Transverse colon (tissue), 4 donors: ENCODE results near the gene IRX5. TPM values are rescaled to one million over a fixed set of nuclear protein-coding genes. Genes with fewer than 3 reads are reported as not detected.
A peak's percentile ranks its signal among the peaks of the same experiment; 100 is the strongest.

Experiments used
- DNase-seq: peaks from one replicate; pipeline ENCODE4 v3.0.0-alpha.2; 2019
- H3K27ac ChIP-seq, 4 donors: fragments of 200-600 bp; sonication (generic); 2 replicates each; pipeline ENCODE4 v1.5.1; 2016 to 2018; ENCODE audit warnings: inconsistent platforms in 4 of 4
- H3K27me3 ChIP-seq: fragments of 200-600 bp; sonication (generic); 2 replicates; pipeline ENCODE4 v1.5.1; 2017; ENCODE audit warnings: inconsistent platforms
- H3K36me3 ChIP-seq, 4 donors: fragments of 200-600 bp; sonication (generic); 2 replicates each; pipeline ENCODE4 v1.5.1; 2017 to 2019; ENCODE audit warnings: inconsistent platforms in 4 of 4
- H3K4me1 ChIP-seq, 4 donors: fragments of 200-600 bp; sonication (generic); 2 replicates each; pipeline ENCODE4 v1.5.1; 2017 to 2020; ENCODE audit warnings: inconsistent platforms in 4 of 4
- H3K4me3 ChIP-seq, 4 donors: fragments of 200-600 bp; sonication (generic); 1 replicate in 1 of 4; 2 replicates in 3 of 4; pipeline versions ENCODE4 v1.5.1 to v1.6.1; 2017 to 2019; ENCODE audit warnings: inconsistent platforms in 4 of 4
- H3K9me3 ChIP-seq, 2 donors: fragments of 200-600 bp; sonication (generic); 2 replicates each; pipeline ENCODE4 v1.5.1; 2017 to 2019; ENCODE audit warnings: inconsistent platforms in 2 of 2
- CTCF ChIP-seq, 5 experiments: fragments of 200-600 bp in 3 of 5; fragments of 450-650 bp in 2 of 5; sonication (generic) in 3 of 5; IDR thresholded peaks; 1 replicate in 2 of 5; 2 replicates in 3 of 5; pipeline ENCODE4 v1.5.1; 2016 to 2017; ENCODE audit warnings: antibody characterized with exemption in 5 of 5, inconsistent platforms in 3 of 5, mild to moderate bottlenecking in 2 of 5, moderate library complexity in 1 of 5
- EP300 ChIP-seq: sonication (generic); formaldehyde crosslinking; IDR thresholded peaks from one replicate; pipeline ENCODE4 v1.6.1; 2017; ENCODE audit warnings: antibody characterized with exemption, low read depth
- POLR2A ChIP-seq: fragments of 450-650 bp; IDR thresholded peaks from one replicate; pipeline ENCODE4 v1.6.1; 2016; ENCODE audit warnings: antibody characterized with exemption, mild to moderate bottlenecking, moderate library complexity
- POLR2AphosphoS5 ChIP-seq, 3 donors: sonication (generic); formaldehyde crosslinking; IDR thresholded peaks; one replicate each; pipeline ENCODE4 v1.6.1; 2016; ENCODE audit warnings: antibody characterized with exemption in 3 of 3
- WGBS, 2 donors: methylation state at CpG; one replicate each; pipeline ENCODE4 v1.1.5; 2018; ENCODE audit warnings: low coverage in 1 of 2; 5-methylcytosine and 5-hydroxymethylcytosine counted together
- in situ Hi-C, 4 donors: fragments of 200-750 bp; cut with MboI; loops; one replicate each; pipeline versions ENCODE4 v1.15.0 to v1.15.1; 2017; ENCODE audit warnings: low sequenced_read_pairs in 3 of 4, low pct_ligation_motif_present in 1 of 4, low pct_unique_long_range_greater_than_20kb in 1 of 4
- intact Hi-C: fragments of 100-400 bp; cut with DNase I; formaldehyde crosslinking; loops from one replicate; pipeline ENCODE4 v1.15.1; 2023; ENCODE audit warnings: low total_unique reads
- total RNA-seq, 4 donors: library from RNA; depleted of rRNA; stranded (reverse); fragments of >200 nt; gene quantifications; one replicate each; pipeline ENCODE4 v1.1.0, GENCODE V29; 2016

Gene IRX5
- total RNA-seq: not detected

- peak within 1 kb of the TSS in 3 of 4 donors; percentile 37 to 49 (median 44) for H3K27ac ChIP-seq
- in situ Hi-C loops: loop anchor here in 1 of 4 donors (25.0 kb wide), 1 partner anchor 643 kb away; the partner anchor contains the start of gene IRX3
Measured at GRCh38 chr16:54930005-54930868, at the start of gene IRX5. IRX5 (plus strand) TSS chr16:54930865; CDS start chr16:54931199, 334 bp downstream.

GRCh38 chr16:54882556-54882955 is 48.1 kb upstream of the IRX5 start:
- no peak for DNase-seq
- Histone ChIP-seq H3K4me3 (no peak overlapping the region), H3K4me1 (no peaks in the 10 kb centered on the region), H3K9me3 (peaks cover 0 to 2% of the 10 kb centered on the region in 2 donors), H3K27ac (no peak overlapping the region), H3K36me3 (no peaks in the 10 kb centered on the region), H3K27me3 (peaks cover 7% of the 10 kb centered on the region)
- TF ChIP-seq POLR2AphosphoS5 (IDR thresholded peaks at IDR 0.05) (no peak), EP300 (no peak), POLR2A (no peak), CTCF (IDR thresholded peaks at IDR 0.05) (no peak)
- WGBS, 2 donors: 33 to 47% methylated on average over 2 of the region's 2 CpGs
- in situ Hi-C loops: no loop called here
- intact Hi-C loops: no loop called here

More at GRCh38 chr16:54930005-54930868, at the start of gene IRX5:
- peaks cover 96% of the 10 kb centered on the region for H3K27me3 ChIP-seq
- DNase-seq: peak; percentile 65
- peak in 3 of 5 experiments; percentile 9 to 30 (median 9) for TF ChIP-seq CTCF (IDR thresholded peaks at IDR 0.05)
- no peak for TF ChIP-seq EP300
- no peaks in the 10 kb centered on the region for H3K9me3 ChIP-seq
- H3K4me3 ChIP-seq: peak within 1 kb of the TSS; percentile 11 to 66 (median 46)
- 3 to 6% methylated on average over 7 to 70 of the region's 71 CpGs for WGBS, 2 donors
- no peaks in the 10 kb centered on the region for H3K36me3 ChIP-seq
- intact Hi-C loops: no loop called here
- H3K4me1 ChIP-seq: peaks cover 7 to 34% (median 23%) of the 10 kb centered on the region in 4 donors

GRCh38 chr16:54883358-54883757 is 47.3 kb upstream of the IRX5 start:
- peaks cover 0 to 2% of the 10 kb centered on the region in 2 donors for H3K9me3 ChIP-seq
- WGBS, 2 donors: 86 to 100% methylated on average over 1 of the region's 1 CpG

GRCh38 chr16:54886078-54886477 is 44.6 kb upstream of the IRX5 start:
- TF ChIP-seq EP300: no peak
- TF ChIP-seq POLR2AphosphoS5 (IDR thresholded peaks at IDR 0.05): no peak
- TF ChIP-seq POLR2A: no peak
- TF ChIP-seq CTCF (IDR thresholded peaks at IDR 0.05): no peak
- Histone ChIP-seq H3K36me3 (no peaks in the 10 kb centered on the region), H3K9me3 (peaks cover 0 to under 1% of the 10 kb centered on the region in 2 donors), H3K27me3 (peaks cover 7% of the 10 kb centered on the region), H3K4me1 (no peaks in the 10 kb centered on the region), H3K4me3 (no peak overlapping the region), H3K27ac (no peak overlapping the region)
- no peak for DNase-seq
- intact Hi-C loops (no loop called here), in situ Hi-C loops (no loop called here)
- 69 to 86% methylated on average over 2 of the region's 2 CpGs for WGBS, 2 donors

More at GRCh38 chr16:54883358-54883757, 47.3 kb upstream of the IRX5 start:
- peaks cover 7% of the 10 kb centered on the region for H3K27me3 ChIP-seq
- DNase-seq: no peak
- in situ Hi-C loops: no loop called here
- no peak overlapping the region for H3K4me3 ChIP-seq
- intact Hi-C loops: no loop called here
- H3K36me3 ChIP-seq: no peaks in the 10 kb centered on the region
- TF ChIP-seq EP300: no peak
- TF ChIP-seq POLR2AphosphoS5 (IDR thresholded peaks at IDR 0.05): no peak
- TF ChIP-seq POLR2A: no peak
- no peak overlapping the region for H3K27ac ChIP-seq
- no peaks in the 10 kb centered on the region for H3K4me1 ChIP-seq
